Naive thymus-derived CD4-positive, alpha-beta T cell (primary cell): Measurements from ENCODE around the gene TRIP13. TPM values are rescaled to one million over a fixed set of nuclear protein-coding genes. Genes with fewer than 3 reads are reported as not detected.

Experiments
- ATAC-seq: fragments of 150-1000 bp; cut with Tn5 transposase; 2 replicates; pipeline ENCODE4 v1.10.0; 2021; ENCODE audit warnings: mild to moderate bottlenecking, moderate library complexity
- CTCF ChIA-PET: fragments of 350-600 bp; sonication (Branson Sonifier 250); formaldehyde crosslinking; loops from one replicate; lab custom pipeline; 2021; ENCODE audit warnings: antibody characterized with exemption; lab: Charles Lee
- POLR2A ChIA-PET: fragments of 350-600 bp; sonication (Branson Sonifier 250); formaldehyde crosslinking; loops from one replicate; lab custom pipeline; 2021; ENCODE audit warnings: antibody characterized with exemption, inconsistent platforms; lab: Charles Lee
- DNase-seq, 9 donors: peaks; one replicate each; pipeline versions ENCODE4 v3.0.0 to v3.0.0-alpha.2; 2020 to 2022; ENCODE audit warnings: mixed read lengths in 1 of 9
- H3K27ac ChIP-seq: one replicate; pipeline ENCODE4 v1.7.0; 2013; ENCODE audit warnings: mild to moderate bottlenecking, low read depth, low read length, moderate library complexity
- H3K27me3 ChIP-seq, 2 donors: one replicate each; pipeline ENCODE4 v1.7.0; 2013; ENCODE audit warnings: low read length in 2 of 2, mild to moderate bottlenecking in 2 of 2, moderate library complexity in 2 of 2; ENCODE audit not compliant: control insufficient read depth in 2 of 2, insufficient read depth in 2 of 2
- H3K36me3 ChIP-seq, 3 experiments: 1 replicate in 2 of 3; 2 replicates in 1 of 3; pipeline ENCODE4 v1.7.0; 2013; ENCODE audit warnings: low read length in 3 of 3, mild to moderate bottlenecking in 3 of 3, moderate library complexity in 1 of 3; ENCODE audit not compliant: insufficient read depth in 3 of 3, control insufficient read depth in 2 of 3
- H3K4me1 ChIP-seq, 2 donors: one replicate each; pipeline ENCODE4 v1.7.0; 2013; ENCODE audit warnings: low read length in 2 of 2, mild to moderate bottlenecking in 2 of 2, moderate library complexity in 1 of 2; ENCODE audit not compliant: control insufficient read depth in 2 of 2, insufficient read depth in 2 of 2
- H3K4me3 ChIP-seq: 2 replicates; pipeline ENCODE4 v1.7.0; 2013; ENCODE audit warnings: mild to moderate bottlenecking, low read length
- H3K9me3 ChIP-seq, 3 experiments: 1 replicate in 2 of 3; 2 replicates in 1 of 3; pipeline ENCODE4 v1.7.0; 2013; ENCODE audit warnings: low read length in 3 of 3; ENCODE audit not compliant: control insufficient read depth in 2 of 3
- H3K27ac Mint-ChIP-seq, 9 donors: one replicate each; pipeline ENCODE4 v1.8.0; 2020 to 2022; ENCODE audit warnings: mixed read lengths in 9 of 9, mild to moderate bottlenecking in 8 of 9, moderate library complexity in 5 of 9, inconsistent platforms in 2 of 9
- H3K27me3 Mint-ChIP-seq, 5 donors: one replicate each; pipeline ENCODE4 v1.8.0; 2021 to 2022; ENCODE audit warnings: mixed read lengths in 5 of 5, mild to moderate bottlenecking in 1 of 5
- H3K36me3 Mint-ChIP-seq, 5 donors: one replicate each; pipeline ENCODE4 v1.8.0; 2020 to 2022; ENCODE audit warnings: mixed read lengths in 5 of 5, mild to moderate bottlenecking in 3 of 5, inconsistent platforms in 1 of 5
- H3K4me1 Mint-ChIP-seq, 7 donors: one replicate each; pipeline ENCODE4 v1.8.0; 2020 to 2022; ENCODE audit warnings: mixed read lengths in 7 of 7, mild to moderate bottlenecking in 3 of 7, inconsistent platforms in 1 of 7
- H3K4me3 Mint-ChIP-seq, 10 donors: one replicate each; pipeline ENCODE4 v1.8.0; 2020 to 2022; ENCODE audit warnings: mild to moderate bottlenecking in 10 of 10, mixed read lengths in 10 of 10, moderate library complexity in 6 of 10, inconsistent platforms in 2 of 10
- H3K9me3 Mint-ChIP-seq, 11 donors: one replicate each; pipeline ENCODE4 v1.8.0; 2020 to 2022; ENCODE audit warnings: mixed read lengths in 11 of 11, mild to moderate bottlenecking in 4 of 11, inconsistent platforms in 1 of 11, moderate library complexity in 1 of 11
- intact Hi-C, 2 donors: fragments of 100-400 bp; cut with micrococcal nuclease; formaldehyde crosslinking; loops; one replicate each; pipeline ENCODE4 v1.15.1; 2023
- polyA plus RNA-seq, 2 donors: library from polyadenylated mRNA; unstranded; fragments of 300-500 nt; fragmentation: Illumina TruSeq; gene quantifications; one replicate each; pipeline ENCODE4 v1.2.3, GENCODE V29; 2021
- total RNA-seq, 6 experiments: library from RNA in 5 of 6; stranded (reverse) in 5 of 6; gene quantifications; 1 replicate in 5 of 6; 2 replicates in 1 of 6; pipeline ENCODE4 v1.2.3 and lab custom pipeline; 2021 to 2026

The TRIP13 gene
- total and polyA plus RNA-seq, 7 experiments from 2014 or later: 0.39 to 23.5 (median 0.57) TPM; not detected in 1

- H3K4me3 Mint-ChIP-seq: peak overlapping the region in 1 of 10 donors; percentile 32
- Histone ChIP-seq H3K4me1 (peaks cover 16 to 24% of the 10 kb centered on the region in 2 donors), H3K9me3 (no peaks in the 10 kb centered on the region), H3K36me3 (no peaks in the 10 kb centered on the region), H3K27me3 (no peaks in the 10 kb centered on the region), H3K27ac (no peak overlapping the region), H3K4me3 (no peak overlapping the region)
- peaks cover 0 to 3% (median 0%) of the 10 kb centered on the region in 5 donors for H3K36me3 Mint-ChIP-seq
- intact Hi-C loops: loop anchor here (5.0 kb wide), 1 partner anchor 47 kb away; the partner anchor contains the start of gene NKD2 (in 2 of the 2)
- ChIA-PET CTCF (no interaction called here), POLR2A (no interaction called here)
- DNase-seq (no peak), ATAC-seq (no peak)
- no peaks in the 10 kb centered on the region for H3K9me3 Mint-ChIP-seq
- H3K27ac Mint-ChIP-seq: peak overlapping the region in 1 of 9 donors; percentile 65
- H3K27me3 Mint-ChIP-seq: peaks cover 9 to 17% (median 14%) of the 10 kb centered on the region in 5 donors
- H3K4me1 Mint-ChIP-seq: peaks cover 15 to 59% (median 32%) of the 10 kb centered on the region in 7 donors
Observed at GRCh38 chr5:959581-960531, 67.2 kb downstream of the TRIP13 start.

- Mint-ChIP-seq H3K36me3 (peaks cover 0 to 1% (median 0%) of the 10 kb centered on the region in 5 donors), H3K4me1 (peaks cover 15 to 60% (median 28%) of the 10 kb centered on the region in 7 donors), H3K27me3 (peaks cover 6 to 16% (median 14%) of the 10 kb centered on the region in 5 donors), H3K9me3 (no peaks in the 10 kb centered on the region), H3K4me3 (peak overlapping the region in 1 of 10 donors; percentile 32), H3K27ac (peak overlapping the region in 1 of 9 donors; percentile 65)
- H3K27ac ChIP-seq: no peak overlapping the region
- intact Hi-C loops: loop anchor here (5.0 kb wide), 1 partner anchor 47 kb away; the partner anchor contains the start of gene NKD2 (in 2 of the 2)
- ATAC-seq (no peak), DNase-seq (no peak)
- H3K27me3 ChIP-seq: no peaks in the 10 kb centered on the region
- peaks cover 16 to 26% of the 10 kb centered on the region in 2 donors for H3K4me1 ChIP-seq
- POLR2A ChIA-PET: no interaction called here
- CTCF ChIA-PET: no interaction called here
- no peaks in the 10 kb centered on the region for H3K9me3 ChIP-seq
- no peaks in the 10 kb centered on the region for H3K36me3 ChIP-seq
- no peak overlapping the region for H3K4me3 ChIP-seq
Observed at GRCh38 chr5:960551-960950, 67.9 kb downstream of the TRIP13 start.

- CTCF ChIA-PET: no interaction called here
- no peak for ATAC-seq
Observed at GRCh38 chr5:961002-961710, 68.5 kb downstream of the TRIP13 start.

GRCh38 chr5:961711-962240 lies 69.1 kb downstream of the TRIP13 start:
- Histone ChIP-seq H3K9me3 (no peaks in the 10 kb centered on the region), H3K4me3 (no peak overlapping the region), H3K36me3 (no peaks in the 10 kb centered on the region), H3K4me1 (peaks cover 13 to 26% of the 10 kb centered on the region in 2 donors), H3K27ac (no peak overlapping the region), H3K27me3 (no peaks in the 10 kb centered on the region)
- DNase-seq (no peak), ATAC-seq (no peak)
- ChIA-PET POLR2A (no interaction called here), CTCF (no interaction called here)
- peaks cover 15 to 60% (median 27%) of the 10 kb centered on the region in 7 donors for H3K4me1 Mint-ChIP-seq
- intact Hi-C loops: loop anchor here (5.0 kb wide), 1 partner anchor 46 kb away; the partner anchor contains the start of gene NKD2 (in 2 of the 2)
- no peaks in the 10 kb centered on the region for H3K9me3 Mint-ChIP-seq
- peak overlapping the region in 1 of 9 donors; percentile 29 for H3K27ac Mint-ChIP-seq
- peaks cover 10 to 19% (median 16%) of the 10 kb centered on the region in 5 donors for H3K27me3 Mint-ChIP-seq
- peaks cover 0 to 1% (median 0%) of the 10 kb centered on the region in 5 donors for H3K36me3 Mint-ChIP-seq
- no peak overlapping the region for H3K4me3 Mint-ChIP-seq

More at GRCh38 chr5:961002-961710, 68.5 kb downstream of the TRIP13 start:
- Mint-ChIP-seq H3K4me3 (no peak overlapping the region), H3K9me3 (no peaks in the 10 kb centered on the region), H3K4me1 (peaks cover 15 to 62% (median 28%) of the 10 kb centered on the region in 7 donors), H3K27me3 (peaks cover 6 to 16% (median 11%) of the 10 kb centered on the region in 5 donors), H3K36me3 (peaks cover 0 to 1% (median 0%) of the 10 kb centered on the region in 5 donors), H3K27ac (peak overlapping the region in 1 of 9 donors; percentile 65)
- no peak overlapping the region for H3K27ac ChIP-seq
- H3K4me3 ChIP-seq: no peak overlapping the region
- POLR2A ChIA-PET: no interaction called here
- no peaks in the 10 kb centered on the region for H3K9me3 ChIP-seq
- DNase-seq: no peak
- intact Hi-C loops: loop anchor here (5.0 kb wide), 1 partner anchor 46 kb away; the partner anchor contains the start of gene NKD2 (in 2 of the 2)
- H3K4me1 ChIP-seq: peaks cover 16 to 26% of the 10 kb centered on the region in 2 donors
- H3K27me3 ChIP-seq: no peaks in the 10 kb centered on the region
- no peaks in the 10 kb centered on the region for H3K36me3 ChIP-seq

- Histone ChIP-seq H3K27me3 (no peaks in the 10 kb centered on the region), H3K4me3 (no peak overlapping the region), H3K9me3 (no peaks in the 10 kb centered on the region), H3K27ac (no peak overlapping the region), H3K36me3 (no peaks in the 10 kb centered on the region), H3K4me1 (peaks cover 7 to 20% of the 10 kb centered on the region in 2 donors)
- intact Hi-C loops: loop anchor here (5.0 kb wide), 1 partner anchor 45 kb away; the partner anchor contains the start of gene NKD2 (in 2 of the 2)
- no peaks in the 10 kb centered on the region for H3K9me3 Mint-ChIP-seq
- H3K27me3 Mint-ChIP-seq: peaks cover 12 to 23% (median 21%) of the 10 kb centered on the region in 5 donors
- ChIA-PET POLR2A (no interaction called here), CTCF (no interaction called here)
- H3K4me3 Mint-ChIP-seq: no peak overlapping the region
- peaks cover 15 to 54% (median 24%) of the 10 kb centered on the region in 7 donors for H3K4me1 Mint-ChIP-seq
- DNase-seq: no peak
- H3K36me3 Mint-ChIP-seq: peaks cover 0 to 1% (median 0%) of the 10 kb centered on the region in 5 donors
- H3K27ac Mint-ChIP-seq: peak overlapping the region in 1 of 9 donors; percentile 71
- no peak for ATAC-seq
Observed at GRCh38 chr5:962386-962785, 69.7 kb downstream of the TRIP13 start.

GRCh38 chr5:962801-963200 lies 70.1 kb downstream of the TRIP13 start:
- ChIA-PET CTCF (no interaction called here), POLR2A (no interaction called here)
- intact Hi-C loops: loop anchor here (5.0 kb wide), 1 partner anchor 44 kb away; the partner anchor contains the start of gene NKD2 (in 2 of the 2)
- Histone ChIP-seq H3K27me3 (peaks cover 0 to under 1% of the 10 kb centered on the region in 2 donors), H3K9me3 (no peaks in the 10 kb centered on the region), H3K4me3 (no peak overlapping the region), H3K4me1 (peaks cover 5 to 19% of the 10 kb centered on the region in 2 donors), H3K36me3 (no peaks in the 10 kb centered on the region), H3K27ac (no peak overlapping the region)
- no peak for ATAC-seq
- H3K9me3 Mint-ChIP-seq: no peaks in the 10 kb centered on the region
- peaks cover 0 to 3% (median 0%) of the 10 kb centered on the region in 5 donors for H3K36me3 Mint-ChIP-seq
- peak overlapping the region in 2 of 10 donors; percentile 88 to 97 for H3K4me3 Mint-ChIP-seq
- peak overlapping the region in 4 of 9 donors; percentile 38 to 89 (median 78) for H3K27ac Mint-ChIP-seq
- peaks cover 16 to 27% (median 25%) of the 10 kb centered on the region in 5 donors for H3K27me3 Mint-ChIP-seq
- DNase-seq: no peak
- peaks cover 15 to 53% (median 20%) of the 10 kb centered on the region in 7 donors for H3K4me1 Mint-ChIP-seq
